ENCODE results near the gene MECR. TPM values are rescaled to one million over a fixed set of nuclear protein-coding genes. Genes with fewer than 3 reads are reported as not detected.
"Not testable (repeated sequence)": the region's sequence is repeated elsewhere in the genome, so short reads cannot be mapped to it uniquely, and the experiment has no call there.

Gene MECR
- polyA plus RNA-seq, 1 of the 3 experiments (the other 2 are of a cell fraction): 38.3 TPM

- H2AFZ ChIP-seq (ENCODE audit: low read depth); H3K9me2 ChIP-seq; H3K27me3 ChIP-seq (ENCODE audit: insufficient read depth); H3K9ac ChIP-seq; POLR2A ChIA-PET; H3K9me3 ChIP-seq; H3K4me2 ChIP-seq; H3K27ac ChIP-seq (ENCODE audit: low read depth in 2 of 2, low read length in 1 of 2); H3K4me3 ChIP-seq (ENCODE audit: low read depth in 2 of 2, low read length in 1 of 2); H4K20me1 ChIP-seq (ENCODE audit: insufficient read depth); DNase-seq: not testable (repeated sequence)
- Histone ChIP-seq H3K79me2 (ENCODE audit: insufficient read depth) (peaks cover 48% of the 10 kb centered on the region; the same call in 1 of the 2 replicates), H3F3A (replicated peaks; ENCODE audit: insufficient read depth) (peaks cover 43% of the 10 kb centered on the region), H3K36me3 (replicated peaks in 1 of 2; ENCODE audit: control insufficient read depth in 1 of 2, insufficient read depth in 2 of 2, low read length in 1 of 2) (peaks cover 44 to 62% of the 10 kb centered on the region in 2 experiments), H3K4me1 (ENCODE audit: control insufficient read depth in 1 of 2, insufficient read depth in 2 of 2, low read depth in 1 of 2, low read length in 1 of 2) (peaks cover 4 to 16% of the 10 kb centered on the region in 2 experiments; a peak in 3 of 4 replicates)
- CTCF ChIA-PET: interaction anchor here (1.4 kb wide), 1 partner anchor 26 kb away, joined by 3 read pairs; no protein-coding TSS in a partner anchor
- 92% methylated on average over 7 of the region's 9 CpGs for WGBS (ENCODE audit: low lambda C conversion rate)
Measured at GRCh38 chr1:29150346-29150745, 80.4 kb downstream of the MECR start.

GRCh38 chr1:29148656-29149491 lies 81.9 kb downstream of the MECR start:
- no peak overlapping the region for H2AFZ ChIP-seq (ENCODE audit: low read depth)

GRCh38 chr1:29145739-29146437 lies 84.8 kb downstream of the MECR start:
- Histone ChIP-seq H3K4me1 (ENCODE audit: control insufficient read depth in 1 of 2, insufficient read depth in 2 of 2, low read depth in 1 of 2, low read length in 1 of 2) (peaks cover 4 to 19% of the 10 kb centered on the region in 2 experiments; a peak in 3 of 4 replicates), H3K79me2 (ENCODE audit: insufficient read depth) (peaks cover 12% of the 10 kb centered on the region; the same call in 1 of the 2 replicates), H4K20me1 (ENCODE audit: insufficient read depth) (peaks cover 6% of the 10 kb centered on the region; the same call in 1 of the 2 replicates), H3K4me2 (peak overlapping the region; percentile 51), H3F3A (replicated peaks; ENCODE audit: insufficient read depth) (peaks cover 47% of the 10 kb centered on the region), H3K9me2 (no peaks in the 10 kb centered on the region), H2AFZ (ENCODE audit: low read depth) (no peak overlapping the region), H3K9ac (peak overlapping the region; percentile 57), H3K9me3 (no peaks in the 10 kb centered on the region), H3K27ac (ENCODE audit: low read depth in 2 of 2, low read length in 1 of 2) (peak overlapping the region; percentile 34 to 96), H3K36me3 (replicated peaks in 1 of 2; ENCODE audit: control insufficient read depth in 1 of 2, insufficient read depth in 2 of 2, low read length in 1 of 2) (peaks cover 22 to 42% of the 10 kb centered on the region in 2 experiments), H3K27me3 (ENCODE audit: insufficient read depth) (no peaks in the 10 kb centered on the region), H3K4me3 (ENCODE audit: low read depth in 2 of 2, low read length in 1 of 2) (no peak overlapping the region)
- POLR2A ChIA-PET: no interaction called here
- no peak for DNase-seq
- WGBS (ENCODE audit: low lambda C conversion rate): 21% methylated on average over 8 of the region's 8 CpGs
- CTCF ChIA-PET: interaction anchor here (1.0 to 1.1 kb wide), 3 partner anchors 25 to 264 kb away, joined by 3 to 4 read pairs (median 4); no protein-coding TSS in a partner anchor
- TF ChIP-seq POLR2AphosphoS5 (IDR thresholded peaks at IDR 0.05; ENCODE audit: low read depth, low read length) (peak; percentile 67), RXRA (IDR thresholded peaks at IDR 0.05; ENCODE audit: borderline replicate concordance, low read depth) (peak; percentile 83), MAX (IDR thresholded peaks at IDR 0.05; ENCODE audit: low read depth) (peak; percentile 91), TCF12 (IDR thresholded peaks at IDR 0.05) (peak; percentile 92), JUND (IDR thresholded peaks at IDR 0.05) (peak; percentile 79), FOXM1 (IDR thresholded peaks at IDR 0.05; ENCODE audit: low read depth) (0 out of 2 replicates have a peak, but pooled peaks have one; percentile 50), RFX5 (IDR thresholded peaks at IDR 0.05; ENCODE audit: low read length) (no peak), TEAD4 (IDR thresholded peaks at IDR 0.05; ENCODE audit: borderline replicate concordance, insufficient read depth) (peak; percentile 72; the same call in 1 of the 2 replicates), FOSL2 (IDR thresholded peaks at IDR 0.05; ENCODE audit: borderline replicate concordance, low read depth) (0 out of 2 replicates have a peak, but pooled peaks have one; percentile 61), PBX3 (IDR thresholded peaks at IDR 0.05) (peak; percentile 87), RAD21 (IDR thresholded peaks at IDR 0.05; ENCODE audit: low read length) (no peak), MXI1 (IDR thresholded peaks at IDR 0.05; ENCODE audit: low read depth, low read length) (no peak), ZBTB33 (IDR thresholded peaks at IDR 0.05; ENCODE audit: borderline replicate concordance, low read depth) (0 out of 2 replicates have a peak, but pooled peaks have one; percentile 22), EP300 (IDR thresholded peaks at IDR 0.05; ENCODE audit: borderline replicate concordance in 1 of 2, low read depth in 1 of 2, low read length in 1 of 2) (peak in 1 of 2 experiments; percentile 86; a peak in 2 of 4 replicates), ELF1 (IDR thresholded peaks at IDR 0.05) (peak; percentile 87), MEF2A (IDR thresholded peaks at IDR 0.05; ENCODE audit: borderline replicate concordance, low read depth) (peak; percentile 26; the same call in 1 of the 2 replicates)

More at GRCh38 chr1:29148656-29149491, 81.9 kb downstream of the MECR start:
- peaks cover 37 to 54% of the 10 kb centered on the region in 2 experiments for H3K36me3 ChIP-seq (replicated peaks in 1 of 2; ENCODE audit: control insufficient read depth in 1 of 2, insufficient read depth in 2 of 2, low read length in 1 of 2)
- 97% methylated on average over 35 of the region's 35 CpGs for WGBS (ENCODE audit: low lambda C conversion rate)
- TF ChIP-seq RXRA (IDR thresholded peaks at IDR 0.05; ENCODE audit: borderline replicate concordance, low read depth): no peak
- H3K4me2 ChIP-seq: no peak overlapping the region
- DNase-seq: no peak
- ChIA-PET CTCF (interaction anchor here (0.8 to 1.4 kb wide), 2 partner anchors 25 to 267 kb away, joined by 3 to 4 read pairs; no protein-coding TSS in a partner anchor), POLR2A (no interaction called here)
- no peak overlapping the region for H3K4me3 ChIP-seq (ENCODE audit: low read depth in 2 of 2, low read length in 1 of 2)
- H3K9me2 ChIP-seq: no peaks in the 10 kb centered on the region
- peaks cover 47% of the 10 kb centered on the region for H3F3A ChIP-seq (replicated peaks; ENCODE audit: insufficient read depth)
- H3K9me3 ChIP-seq: no peaks in the 10 kb centered on the region
- no peak overlapping the region for H3K9ac ChIP-seq
- peaks cover 4 to 19% of the 10 kb centered on the region in 2 experiments; a peak in 3 of 4 replicates for H3K4me1 ChIP-seq (ENCODE audit: control insufficient read depth in 1 of 2, insufficient read depth in 2 of 2, low read depth in 1 of 2, low read length in 1 of 2)
- H3K79me2 ChIP-seq (ENCODE audit: insufficient read depth): peaks cover 36% of the 10 kb centered on the region; the same call in 1 of the 2 replicates
- H4K20me1 ChIP-seq (ENCODE audit: insufficient read depth): peaks cover 6% of the 10 kb centered on the region; the same call in 1 of the 2 replicates
- peak overlapping the region in 1 of 2 experiments; percentile 96; a peak in 2 of 4 replicates for H3K27ac ChIP-seq (ENCODE audit: low read depth in 2 of 2, low read length in 1 of 2)
- no peaks in the 10 kb centered on the region for H3K27me3 ChIP-seq (ENCODE audit: insufficient read depth)
